GM18508 (cell line): Measurements from ENCODE around the gene PCSK5.

Experiments used
- ATAC-seq: cut with Tn5 transposase; IDR thresholded peaks from one replicate; pipeline ENCODE4 v1.9.1; 2021; ENCODE audit warnings: moderate number of reproducible peaks; ENCODE audit not compliant: insufficient read depth, unreplicated experiment

The PCSK5 gene

GRCh38 chr9:76216161-76216649 is 325.7 kb downstream of the PCSK5 start:
- ATAC-seq, result no peak

- ATAC-seq, result no peak
These were observed 327.8 kb downstream of the PCSK5 start for GRCh38 chr9:76218117-76218885.

- no peak for ATAC-seq
These were observed 328.5 kb downstream of the PCSK5 start for GRCh38 chr9:76218886-76219445.

- ATAC-seq, result no peak
These were observed 329.2 kb downstream of the PCSK5 start for GRCh38 chr9:76219560-76220151.

GRCh38 chr9:76221423-76221822 is 330.9 kb downstream of the PCSK5 start:
- no peak for ATAC-seq

- no peak for ATAC-seq
These were observed 333.4 kb downstream of the PCSK5 start for GRCh38 chr9:76223749-76224340.

GRCh38 chr9:76227156-76227555 is 336.7 kb downstream of the PCSK5 start:
- ATAC-seq, result no peak

GRCh38 chr9:76231001-76231400 is 340.5 kb downstream of the PCSK5 start:
- ATAC-seq, result no peak

- no peak for ATAC-seq
These were observed 342.5 kb downstream of the PCSK5 start for GRCh38 chr9:76232861-76233489.

- no peak for ATAC-seq
These were observed 350.1 kb downstream of the PCSK5 start for GRCh38 chr9:76240578-76240977.

GRCh38 chr9:76245518-76245917 is 355.0 kb downstream of the PCSK5 start:
- ATAC-seq, result no peak

- ATAC-seq, result no peak
These were observed 356.2 kb downstream of the PCSK5 start for GRCh38 chr9:76246680-76247079.

- ATAC-seq, result no peak
These were observed 357.0 kb downstream of the PCSK5 start for GRCh38 chr9:76247426-76247825.

- ATAC-seq, result no peak
These were observed 358.8 kb downstream of the PCSK5 start for GRCh38 chr9:76249309-76249708.

GRCh38 chr9:76255781-76256455 is 365.4 kb downstream of the PCSK5 start:
- ATAC-seq, result no peak

GRCh38 chr9:76257311-76257710 is 366.8 kb downstream of the PCSK5 start:
- ATAC-seq, result no peak

- no peak for ATAC-seq
These were observed 376.3 kb downstream of the PCSK5 start for GRCh38 chr9:76266649-76267283.

GRCh38 chr9:76267284-76267652 is 376.8 kb downstream of the PCSK5 start:
- ATAC-seq, result no peak

GRCh38 chr9:76269789-76270188 is 379.3 kb downstream of the PCSK5 start:
- ATAC-seq, result no peak

GRCh38 chr9:76271755-76272154 is 381.3 kb downstream of the PCSK5 start:
- no peak for ATAC-seq
